IPS DF 4.7 (cell line): ENCODE results near the gene KCNMB2.
"Not testable (repeated sequence)": the region's sequence is repeated elsewhere in the genome, so short reads cannot be mapped to it uniquely, and the experiment has no call there.

ENCODE experiments used
- DNase-seq: peaks from one replicate; pipeline ENCODE4 v3.0.0-alpha.2; 2013; ENCODE audit warnings: low spot score; ENCODE audit errors: extremely low read depth

Gene KCNMB2

GRCh38 chr3:178699810-178700209 lies 163.6 kb downstream of the KCNMB2 start:
- no peak for DNase-seq

GRCh38 chr3:178703268-178703975 lies 167.2 kb downstream of the KCNMB2 start:
- no peak for DNase-seq

DNA sequence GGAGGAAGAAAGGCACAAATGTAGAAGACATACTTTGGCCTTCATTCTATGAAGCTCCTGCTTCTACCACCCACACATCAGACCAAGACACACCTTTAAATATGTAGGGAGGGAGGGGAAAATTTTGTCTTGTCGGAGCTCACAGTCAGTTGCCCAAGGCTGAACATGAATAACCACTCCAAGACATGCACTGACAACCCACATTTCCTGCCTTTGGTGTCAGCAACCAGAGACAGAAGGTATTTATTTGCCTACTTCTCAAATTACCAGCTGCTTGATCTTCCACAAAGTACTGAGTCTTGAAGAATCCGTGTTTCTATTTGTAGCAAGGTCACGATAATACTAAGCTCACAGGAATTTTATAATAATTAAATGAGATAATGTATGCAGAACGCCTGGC lies 169.7 kb downstream of the KCNMB2 start:
- no peak for DNase-seq

- DNase-seq, result no peak
Measured at GRCh38 chr3:178706411-178706810, 170.2 kb downstream of the KCNMB2 start.

- no peak for DNase-seq
Measured at GRCh38 chr3:178707311-178708031, 171.2 kb downstream of the KCNMB2 start.

- no peak for DNase-seq
Measured at GRCh38 chr3:178709051-178709450, 172.8 kb downstream of the KCNMB2 start.

DNA sequence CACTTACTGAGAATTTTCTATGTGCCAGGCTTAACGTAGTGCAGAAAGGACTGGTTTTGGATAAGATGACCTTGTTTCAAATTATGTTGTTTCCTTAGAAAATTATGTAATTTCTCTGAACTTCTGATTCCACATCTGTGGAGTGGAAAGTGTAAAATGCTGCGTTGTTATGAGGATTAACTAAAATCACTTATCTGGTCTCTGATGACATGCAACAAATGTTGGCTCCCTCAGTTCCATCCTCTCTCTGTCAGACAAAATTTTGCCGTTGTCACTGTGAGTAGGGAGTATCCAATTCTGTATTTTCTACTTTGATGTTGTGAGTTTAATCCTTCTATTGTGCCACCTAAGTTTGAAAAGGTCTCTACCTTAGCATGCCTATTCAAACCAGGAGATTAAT lies 175.5 kb downstream of the KCNMB2 start:
- no peak for DNase-seq

DNA sequence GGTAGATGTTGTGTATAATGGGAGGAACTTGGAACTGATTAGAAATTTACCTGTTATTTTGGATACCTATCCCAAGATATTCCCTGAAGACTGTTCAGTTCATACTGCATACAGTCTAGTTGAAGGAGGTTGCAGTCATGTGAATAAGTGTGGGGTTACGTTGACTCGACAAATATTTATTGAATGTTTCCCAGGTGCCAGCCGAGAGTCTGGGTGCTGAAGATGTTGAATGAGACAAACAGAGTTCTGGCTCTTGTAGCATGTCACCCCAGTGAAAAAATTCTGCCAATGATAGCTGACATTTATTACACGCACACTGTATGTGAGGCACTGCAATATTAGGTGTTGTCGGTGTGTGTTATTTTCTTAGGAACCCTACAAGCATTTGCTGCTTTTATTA lies 176.0 kb downstream of the KCNMB2 start:
- DNase-seq, result no peak

DNA sequence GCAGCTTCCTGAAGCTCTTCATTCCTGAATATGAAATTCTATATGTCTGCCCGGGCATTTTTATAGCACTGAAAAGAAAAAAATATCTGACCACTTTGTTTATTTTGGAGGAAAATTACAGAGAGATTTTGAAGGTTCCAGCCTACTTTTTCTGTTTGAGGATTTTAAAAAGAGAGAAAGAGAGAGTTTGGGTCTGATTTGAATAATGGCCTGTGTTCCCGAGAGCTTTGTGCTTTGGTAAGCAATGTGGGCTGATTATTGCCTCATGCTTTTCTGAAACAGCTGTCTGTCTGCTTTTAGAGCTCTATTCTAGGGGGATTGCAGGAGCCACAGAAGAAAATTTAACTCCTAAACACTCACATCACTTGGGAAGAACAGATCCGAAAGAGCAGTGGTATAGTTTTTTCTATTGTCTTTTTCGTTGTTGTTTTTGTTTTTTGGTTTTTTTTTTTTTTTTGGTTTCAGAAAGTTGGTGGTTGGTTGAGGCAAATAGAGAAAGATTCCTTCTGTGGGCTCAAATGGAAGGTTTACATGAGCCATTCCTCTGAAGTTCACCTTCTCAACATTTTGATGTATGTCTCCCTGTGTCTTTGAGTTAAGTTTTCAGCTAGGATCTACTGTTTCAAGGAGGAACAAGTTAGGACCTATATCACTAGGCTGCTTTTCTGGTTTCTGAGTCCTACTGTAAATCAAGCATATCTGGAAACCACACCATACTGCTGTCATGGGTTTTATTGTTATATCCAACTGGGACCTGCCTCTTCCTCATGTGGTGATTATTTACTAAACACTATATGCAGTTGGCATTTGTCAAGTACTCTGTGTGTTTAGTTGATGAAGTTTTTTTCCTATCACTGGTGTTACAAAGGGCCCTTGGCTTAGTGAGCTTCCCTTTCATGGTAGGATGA lies 178.9 kb downstream of the KCNMB2 start:
- no peak for DNase-seq

GRCh38 chr3:178718995-178719635 lies 182.9 kb downstream of the KCNMB2 start:
- no peak for DNase-seq

- DNase-seq, result no peak
Measured at GRCh38 chr3:178732824-178733223, 196.6 kb downstream of the KCNMB2 start.

DNA sequence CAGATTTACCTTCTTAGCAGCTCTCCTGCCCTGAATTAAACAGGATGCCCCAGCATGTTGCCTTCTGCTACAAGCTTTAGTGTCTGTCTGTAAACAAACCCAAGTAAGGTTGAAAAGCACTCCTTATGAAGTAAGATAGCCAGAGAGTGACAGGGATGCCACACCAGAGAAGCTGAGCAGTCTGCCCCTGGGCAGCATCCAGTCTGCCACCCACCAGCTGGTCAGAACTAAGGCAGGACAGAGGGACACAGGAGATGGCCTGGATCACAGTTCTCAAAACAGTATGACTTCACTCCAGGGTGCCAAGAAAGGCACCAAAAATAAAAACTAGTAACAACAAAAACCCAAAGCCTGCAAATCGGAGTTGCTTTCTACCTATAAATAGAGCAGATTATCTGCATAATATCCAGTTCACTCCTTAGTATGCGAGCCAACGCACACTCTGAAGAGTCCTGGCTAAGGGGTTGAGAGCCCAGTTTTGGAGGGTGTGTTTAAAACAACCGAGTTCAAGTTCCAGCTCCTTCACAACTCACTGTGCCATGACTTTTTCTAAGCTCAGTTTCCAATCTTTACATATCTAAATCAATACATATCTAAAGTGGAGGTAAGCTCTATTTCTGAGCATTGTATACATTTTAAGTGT lies 198.9 kb downstream of the KCNMB2 start:
- DNase-seq, result no peak

GRCh38 chr3:178736300-178736699 lies 200.1 kb downstream of the KCNMB2 start:
- DNase-seq, result no peak

DNA sequence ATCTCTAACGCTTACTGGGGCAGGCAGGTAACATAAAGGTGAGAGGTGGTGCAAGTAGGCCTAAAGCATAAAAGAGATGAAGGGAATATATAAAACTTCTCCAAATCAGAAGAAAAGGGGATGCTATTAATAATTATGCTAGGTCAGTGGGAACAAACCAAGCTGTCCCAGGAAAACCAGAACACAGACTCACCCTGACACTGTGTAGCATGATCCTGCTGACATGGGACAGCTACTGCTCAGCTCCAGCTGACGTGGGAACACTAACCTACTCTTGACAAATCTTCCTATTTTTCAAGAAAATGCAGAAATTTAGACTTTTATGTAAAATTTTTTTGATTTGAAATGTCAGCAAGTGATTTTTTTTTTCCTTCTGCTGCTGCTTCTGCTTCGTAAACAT lies 203.5 kb downstream of the KCNMB2 start:
- no peak for DNase-seq

- DNase-seq, result no peak
Measured at GRCh38 chr3:178741020-178741419, 204.8 kb downstream of the KCNMB2 start.

DNA sequence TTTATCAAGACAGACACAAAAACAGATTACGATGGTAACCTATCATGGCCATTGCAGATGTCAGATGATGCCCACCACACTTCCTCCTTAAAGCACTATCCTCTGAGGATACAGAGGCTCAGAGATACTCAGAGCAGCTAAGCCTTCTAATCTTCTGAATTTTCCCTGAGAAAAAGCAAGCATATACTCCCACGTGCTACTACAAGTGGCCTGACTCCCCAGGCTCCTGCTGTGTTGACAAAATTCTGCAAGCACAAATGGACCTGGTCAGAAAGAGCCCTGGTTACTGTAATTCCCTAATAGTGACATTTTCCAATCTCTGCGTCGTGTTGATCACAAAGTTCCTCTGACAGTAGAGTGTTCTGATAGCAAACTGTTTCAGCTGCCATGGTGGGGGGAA lies 207.1 kb downstream of the KCNMB2 start:
- no peak for DNase-seq

DNA sequence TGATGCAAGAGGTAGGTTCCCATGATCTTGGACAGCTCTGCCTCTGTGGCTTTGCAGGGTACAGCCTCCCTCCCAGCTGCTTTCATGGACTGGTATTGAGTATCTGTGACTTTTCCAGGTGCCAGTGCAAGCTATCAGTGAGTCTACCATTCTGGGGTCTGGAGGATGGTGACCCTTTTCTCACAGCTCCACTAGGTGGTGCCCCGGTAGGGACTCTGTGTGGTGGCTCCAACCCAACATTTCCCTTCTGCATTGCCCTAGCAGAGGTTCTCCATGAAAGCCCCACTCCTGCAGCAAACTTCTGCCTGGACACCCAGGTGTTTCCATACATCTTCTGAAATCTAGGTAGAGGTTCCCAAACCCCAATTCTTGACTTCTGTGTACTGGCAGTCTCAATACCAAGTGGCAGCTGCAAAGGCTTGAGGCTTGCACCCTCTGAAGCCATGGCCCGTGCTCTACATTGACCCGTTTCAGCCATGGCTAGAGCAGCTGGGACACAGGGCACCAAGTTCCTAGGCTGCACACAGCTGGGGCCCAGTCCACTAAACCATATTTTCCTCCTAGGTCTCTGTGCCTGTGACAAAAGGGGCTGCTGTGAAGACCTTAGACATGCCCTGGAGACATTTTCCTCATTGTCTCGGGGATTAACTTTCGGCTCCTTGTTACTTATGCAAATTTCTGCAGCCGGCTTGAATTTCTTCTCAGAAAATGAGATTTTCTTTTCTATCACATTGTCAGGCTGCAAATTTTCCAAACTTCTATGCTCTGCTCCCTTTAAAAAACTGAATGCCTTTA lies 209.8 kb downstream of the KCNMB2 start:
- DNase-seq, result not testable (repeated sequence)

- no peak for DNase-seq
Measured at GRCh38 chr3:178748874-178749273, 212.6 kb downstream of the KCNMB2 start.

GRCh38 chr3:178749471-178749870 lies 213.2 kb downstream of the KCNMB2 start:
- no peak for DNase-seq

GRCh38 chr3:178750639-178751300 lies 214.5 kb downstream of the KCNMB2 start:
- DNase-seq, result no peak
